OCI-LY7 (cell line): ENCODE measurements around the gene SBF2. TPM values are rescaled to one million over a fixed set of nuclear protein-coding genes. Genes with fewer than 3 reads are reported as not detected.

Experiments used
- BruUV-seq: library from RNA; stranded (reverse); fragments of 400-500 nt; replicated peaks from 2 replicates; lab custom pipeline; 2021; lab: Mats Ljungman, UMichigan
- CTCF ChIA-PET: fragments of 300-600 bp; sonication (Branson Sonifier 250); formaldehyde crosslinking; loops from one replicate; lab custom pipeline; 2022; ENCODE audit warnings: antibody characterized with exemption; ENCODE audit not compliant: unreplicated experiment; lab: Charles Lee
- POLR2A ChIA-PET: fragments of 300-600 bp; sonication (Branson Sonifier 250); formaldehyde crosslinking; loops from one replicate; lab custom pipeline; 2022; ENCODE audit warnings: antibody characterized with exemption; lab: Charles Lee
- DNase-seq: peaks from one replicate; pipeline ENCODE4 v3.0.0-alpha.2; 2015; ENCODE audit warnings: low spot score
- H2AFZ ChIP-seq: fragments of 200-600 bp; sonication (generic), shearing (Covaris generic); 2 replicates; pipeline ENCODE4 v1.6.1; 2014; ENCODE audit warnings: mild to moderate bottlenecking, antibody characterized with exemption, low read length, moderate library complexity
- H3K27ac ChIP-seq: fragments of 200-600 bp; sonication (generic); 2 replicates; pipeline ENCODE4 v1.5.1; 2014; ENCODE audit warnings: mixed run types, low read depth, mild to moderate bottlenecking, moderate library complexity, low read length, inconsistent platforms; ENCODE audit not compliant: poor library complexity, severe bottlenecking
- H3K36me3 ChIP-seq: fragments of 200-600 bp; sonication (generic); 2 replicates; pipeline ENCODE4 v1.6.1; 2014; ENCODE audit warnings: mild to moderate bottlenecking, antibody characterized with exemption, low read length, moderate library complexity, mixed read lengths; ENCODE audit not compliant: insufficient read depth
- H3K4me1 ChIP-seq: fragments of 200-600 bp; sonication (generic); 2 replicates; pipeline ENCODE4 v1.5.1; 2014; ENCODE audit warnings: mild to moderate bottlenecking, low read length; ENCODE audit not compliant: insufficient read depth, poor library complexity, severe bottlenecking
- H3K4me2 ChIP-seq: fragments of 200-600 bp; sonication (generic); 2 replicates; pipeline ENCODE4 v1.6.1; 2014; ENCODE audit warnings: mild to moderate bottlenecking, low read length
- H3K4me3 ChIP-seq: fragments of 200-600 bp; sonication (generic); 2 replicates; pipeline ENCODE4 v1.5.1; 2014; ENCODE audit warnings: mild to moderate bottlenecking, low read depth, low read length; ENCODE audit not compliant: poor library complexity, severe bottlenecking
- H3K79me2 ChIP-seq: fragments of 200-600 bp; sonication (generic); 2 replicates; pipeline ENCODE4 v1.6.1; 2016; ENCODE audit warnings: low read depth, mild to moderate bottlenecking, low read length, moderate library complexity, mixed read lengths; ENCODE audit not compliant: insufficient read depth
- H3K9me2 ChIP-seq: fragments of 200-600 bp; sonication (generic); 2 replicates; pipeline ENCODE4 v1.6.1; 2016; ENCODE audit warnings: mild to moderate bottlenecking, low read length, mixed read lengths; ENCODE audit not compliant: insufficient read depth
- H3K9me3 ChIP-seq: fragments of 200-600 bp; sonication (generic); 2 replicates; pipeline ENCODE4 v1.6.1; 2014; ENCODE audit warnings: mild to moderate bottlenecking, mixed run types, low read length, mixed read lengths
- H4K20me1 ChIP-seq: fragments of 200-600 bp; sonication (generic); 2 replicates; pipeline ENCODE4 v1.6.1; 2014; ENCODE audit warnings: mild to moderate bottlenecking, antibody characterized with exemption, low read length, moderate library complexity, mixed read lengths; ENCODE audit not compliant: insufficient read depth
- CTCF ChIP-seq: fragments of 200-600 bp; sonication (generic); conservative IDR thresholded peaks from 2 replicates; pipeline ENCODE4 v1.5.1; 2014; ENCODE audit warnings: mild to moderate bottlenecking, antibody characterized with exemption, low read length, moderate library complexity, mixed read lengths
- EZH2phosphoT487 ChIP-seq: fragments of 200-600 bp; sonication (generic); IDR thresholded peaks from 2 replicates; pipeline ENCODE4 v1.6.1; 2018; ENCODE audit warnings: low read depth, borderline replicate concordance, mild to moderate bottlenecking, mixed run types, antibody characterized with exemption, low read length, moderate library complexity, mixed read lengths
- intact Hi-C: fragments of 100-400 bp; cut with micrococcal nuclease; formaldehyde crosslinking; loops from one replicate; pipeline ENCODE4 v1.10.0; 2022; ENCODE audit not compliant: unreplicated experiment
- total RNA-seq, 2 experiments: library from RNA; depleted of rRNA in 1 of 2; stranded (reverse); fragments of >200 nt in 1 of 2; shearing (Covaris generic) in 1 of 2; gene quantifications; 2 replicates each; pipeline ENCODE4 v1.2.3, GENCODE V29; 2014 to 2022

Gene SBF2
- total RNA-seq, 2 experiments from 2014 or later, result 12.9 to 14.3 TPM

GRCh38 chr11:10066441-10066840 is 227.6 kb downstream of the SBF2 start:
- Histone ChIP-seq H4K20me1 (no peaks in the 10 kb centered on the region), H3K9me2 (no peaks in the 10 kb centered on the region), H3K4me3 (no peak overlapping the region), H3K36me3 (no peaks in the 10 kb centered on the region), H3K27ac (no peak overlapping the region), H2AFZ (no peak overlapping the region), H3K4me1 (no peaks in the 10 kb centered on the region), H3K9me3 (no peaks in the 10 kb centered on the region), H3K79me2 (no peaks in the 10 kb centered on the region), H3K4me2 (no peak overlapping the region)
- intact Hi-C loops, result no loop called here
- BruUV-seq, result no TSS peak
- no peak for TF ChIP-seq CTCF
- no peak for TF ChIP-seq EZH2phosphoT487
- DNase-seq, result no peak
- CTCF ChIA-PET, result no interaction called here
- POLR2A ChIA-PET, result no interaction called here

- CTCF ChIA-PET, result no interaction called here
- no peaks in the 10 kb centered on the region for H4K20me1 ChIP-seq
- H3K27ac ChIP-seq, result no peak overlapping the region
- no peak overlapping the region for H3K4me3 ChIP-seq
- no peaks in the 10 kb centered on the region for H3K4me1 ChIP-seq
- POLR2A ChIA-PET, result interaction anchor here (0.5 kb wide), 1 partner anchor 1008 kb away, joined by 4 read pairs; no protein-coding TSS in a partner anchor
- no peaks in the 10 kb centered on the region for H3K9me3 ChIP-seq
- no peak for DNase-seq
- no peaks in the 10 kb centered on the region for H3K9me2 ChIP-seq
- intact Hi-C loops, result no loop called here
- no peaks in the 10 kb centered on the region for H3K36me3 ChIP-seq
- no TSS peak for BruUV-seq
- TF ChIP-seq EZH2phosphoT487, result no peak
- no peak for TF ChIP-seq CTCF
- no peak overlapping the region for H3K4me2 ChIP-seq
- no peak overlapping the region for H2AFZ ChIP-seq
- H3K79me2 ChIP-seq, result no peaks in the 10 kb centered on the region
These were observed 229.2 kb downstream of the SBF2 start for GRCh38 chr11:10064828-10065227.

- TF ChIP-seq EZH2phosphoT487, result no peak
- TF ChIP-seq CTCF, result no peak
- Histone ChIP-seq H3K27ac (no peak overlapping the region), H3K4me3 (no peak overlapping the region), H3K9me3 (no peaks in the 10 kb centered on the region), H2AFZ (no peak overlapping the region), H3K4me2 (no peak overlapping the region), H3K36me3 (no peaks in the 10 kb centered on the region), H3K9me2 (no peaks in the 10 kb centered on the region), H3K79me2 (no peaks in the 10 kb centered on the region), H3K4me1 (no peaks in the 10 kb centered on the region), H4K20me1 (no peaks in the 10 kb centered on the region)
- no peak for DNase-seq
- ChIA-PET POLR2A (interaction anchor here (0.9 kb wide), 1 partner anchor 666 kb away, joined by 3 read pairs; no protein-coding TSS in a partner anchor), CTCF (no interaction called here)
- no TSS peak for BruUV-seq
- intact Hi-C loops, result no loop called here
These were observed 235.7 kb downstream of the SBF2 start for GRCh38 chr11:10058356-10058755.
